Neural cell (in vitro differentiated cells): Measurements from ENCODE around the gene TAB2.

Experiments used
- EP300 ChIP-seq: fragments of 450-650 bp; conservative IDR thresholded peaks from 2 replicates; pipeline ENCODE4 v1.6.1; 2014; ENCODE audit warnings: antibody characterized with exemption, mild to moderate bottlenecking, moderate library complexity; ENCODE audit not compliant: poor library complexity, severe bottlenecking
- TF ChIP-seq, protein P1 (sequence below): fragments of 450-650 bp; IDR thresholded peaks from 2 replicates; pipeline ENCODE4 v1.5.1; 2014; ENCODE audit warnings: antibody characterized with exemption, mild to moderate bottlenecking, moderate library complexity; ENCODE audit not compliant: poor library complexity, severe bottlenecking
- TF ChIP-seq, protein P2 (sequence below): IDR thresholded peaks from 2 replicates; pipeline ENCODE4 v1.6.1; 2012; ENCODE audit warnings: borderline replicate concordance

DNA sequence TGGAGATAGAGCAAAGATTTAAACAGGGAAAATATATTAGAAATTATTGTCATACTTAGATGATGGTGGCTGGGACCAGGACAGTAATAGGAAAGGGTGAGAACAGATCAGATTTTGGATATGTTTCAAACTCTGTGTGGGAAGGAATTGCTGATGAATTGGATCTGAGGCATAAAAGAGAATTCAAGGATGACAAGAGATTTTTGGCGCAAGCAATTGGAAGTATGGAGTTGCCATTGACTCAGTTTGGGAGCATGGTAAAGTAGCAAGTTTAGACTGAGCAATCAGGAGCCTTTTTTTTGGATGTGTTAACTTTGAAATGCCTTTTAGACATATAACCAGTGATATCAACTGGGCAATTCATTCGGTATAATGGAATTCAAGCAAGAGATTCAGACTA is 14.4 kb downstream of the TAB2 start:
- TF ChIP-seq, protein P1, sequence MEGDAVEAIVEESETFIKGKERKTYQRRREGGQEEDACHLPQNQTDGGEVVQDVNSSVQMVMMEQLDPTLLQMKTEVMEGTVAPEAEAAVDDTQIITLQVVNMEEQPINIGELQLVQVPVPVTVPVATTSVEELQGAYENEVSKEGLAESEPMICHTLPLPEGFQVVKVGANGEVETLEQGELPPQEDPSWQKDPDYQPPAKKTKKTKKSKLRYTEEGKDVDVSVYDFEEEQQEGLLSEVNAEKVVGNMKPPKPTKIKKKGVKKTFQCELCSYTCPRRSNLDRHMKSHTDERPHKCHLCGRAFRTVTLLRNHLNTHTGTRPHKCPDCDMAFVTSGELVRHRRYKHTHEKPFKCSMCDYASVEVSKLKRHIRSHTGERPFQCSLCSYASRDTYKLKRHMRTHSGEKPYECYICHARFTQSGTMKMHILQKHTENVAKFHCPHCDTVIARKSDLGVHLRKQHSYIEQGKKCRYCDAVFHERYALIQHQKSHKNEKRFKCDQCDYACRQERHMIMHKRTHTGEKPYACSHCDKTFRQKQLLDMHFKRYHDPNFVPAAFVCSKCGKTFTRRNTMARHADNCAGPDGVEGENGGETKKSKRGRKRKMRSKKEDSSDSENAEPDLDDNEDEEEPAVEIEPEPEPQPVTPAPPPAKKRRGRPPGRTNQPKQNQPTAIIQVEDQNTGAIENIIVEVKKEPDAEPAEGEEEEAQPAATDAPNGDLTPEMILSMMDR: no peak
- TF ChIP-seq, protein P2, sequence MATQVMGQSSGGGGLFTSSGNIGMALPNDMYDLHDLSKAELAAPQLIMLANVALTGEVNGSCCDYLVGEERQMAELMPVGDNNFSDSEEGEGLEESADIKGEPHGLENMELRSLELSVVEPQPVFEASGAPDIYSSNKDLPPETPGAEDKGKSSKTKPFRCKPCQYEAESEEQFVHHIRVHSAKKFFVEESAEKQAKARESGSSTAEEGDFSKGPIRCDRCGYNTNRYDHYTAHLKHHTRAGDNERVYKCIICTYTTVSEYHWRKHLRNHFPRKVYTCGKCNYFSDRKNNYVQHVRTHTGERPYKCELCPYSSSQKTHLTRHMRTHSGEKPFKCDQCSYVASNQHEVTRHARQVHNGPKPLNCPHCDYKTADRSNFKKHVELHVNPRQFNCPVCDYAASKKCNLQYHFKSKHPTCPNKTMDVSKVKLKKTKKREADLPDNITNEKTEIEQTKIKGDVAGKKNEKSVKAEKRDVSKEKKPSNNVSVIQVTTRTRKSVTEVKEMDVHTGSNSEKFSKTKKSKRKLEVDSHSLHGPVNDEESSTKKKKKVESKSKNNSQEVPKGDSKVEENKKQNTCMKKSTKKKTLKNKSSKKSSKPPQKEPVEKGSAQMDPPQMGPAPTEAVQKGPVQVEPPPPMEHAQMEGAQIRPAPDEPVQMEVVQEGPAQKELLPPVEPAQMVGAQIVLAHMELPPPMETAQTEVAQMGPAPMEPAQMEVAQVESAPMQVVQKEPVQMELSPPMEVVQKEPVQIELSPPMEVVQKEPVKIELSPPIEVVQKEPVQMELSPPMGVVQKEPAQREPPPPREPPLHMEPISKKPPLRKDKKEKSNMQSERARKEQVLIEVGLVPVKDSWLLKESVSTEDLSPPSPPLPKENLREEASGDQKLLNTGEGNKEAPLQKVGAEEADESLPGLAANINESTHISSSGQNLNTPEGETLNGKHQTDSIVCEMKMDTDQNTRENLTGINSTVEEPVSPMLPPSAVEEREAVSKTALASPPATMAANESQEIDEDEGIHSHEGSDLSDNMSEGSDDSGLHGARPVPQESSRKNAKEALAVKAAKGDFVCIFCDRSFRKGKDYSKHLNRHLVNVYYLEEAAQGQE: no peak
- TF ChIP-seq EP300: no peak
